K562 (cell line): ENCODE results near the gene SETD1B. TPM values are rescaled to one million over a fixed set of nuclear protein-coding genes. Genes with fewer than 3 reads are reported as not detected.
A peak's percentile ranks its signal among the peaks of the same experiment; 100 is the strongest.

ENCODE experiments used
- ADNP ChIP-seq: fragments of 200-800 bp; sonication (Bioruptor generic); IDR thresholded peaks from 2 replicates; pipeline ENCODE4 v1.6.1; 2016; ENCODE audit warnings: missing genetic modification characterization, missing compliant biosample characterization
- CTCFL ChIP-seq: IDR thresholded peaks from 2 replicates; pipeline ENCODE4 v1.6.1; 2011; ENCODE audit warnings: borderline replicate concordance, low read depth, mild to moderate bottlenecking, moderate library complexity, low read length; ENCODE audit not compliant: insufficient read depth, poor library complexity, severe bottlenecking
- ELF1 ChIP-seq: fragments of 200-800 bp; sonication (Bioruptor generic); IDR thresholded peaks from 2 replicates; pipeline ENCODE4 v1.6.1; 2016; ENCODE audit warnings: missing genetic modification characterization, missing compliant biosample characterization
- ESRRB ChIP-seq: fragments of 250-450 bp; sonication (Bioruptor Pico); IDR thresholded peaks from 2 replicates; pipeline ENCODE4 v1.5.0; 2020; ENCODE audit warnings: mild to moderate bottlenecking, moderate library complexity, borderline replicate concordance
- HDGF ChIP-seq: fragments of 450-650 bp; IDR thresholded peaks from 2 replicates; pipeline ENCODE4 v1.6.1; 2016
- KDM1A ChIP-seq, 2 experiments: fragments of 450-650 bp; IDR thresholded peaks; 2 replicates each; pipeline ENCODE4 v1.6.1; 2016; ENCODE audit warnings: mild to moderate bottlenecking in 2 of 2
- L3MBTL2 ChIP-seq: fragments of 450-650 bp; IDR thresholded peaks from 2 replicates; pipeline ENCODE4 v1.6.1; 2016; ENCODE audit warnings: mild to moderate bottlenecking, moderate library complexity
- LARP7 ChIP-seq: fragments of 450-650 bp; IDR thresholded peaks from 2 replicates; pipeline ENCODE4 v1.6.1; 2016
- MGA ChIP-seq: fragments of 450-650 bp; IDR thresholded peaks from 2 replicates; pipeline ENCODE4 v1.6.1; 2016; ENCODE audit warnings: mild to moderate bottlenecking, moderate library complexity
- SMARCB1 ChIP-seq: IDR thresholded peaks from 2 replicates; pipeline ENCODE4 v1.6.1; 2011; ENCODE audit warnings: improper control_type of control experiment, low read depth; ENCODE audit not compliant: insufficient read length
- SMC3 ChIP-seq: conservative IDR thresholded peaks from 2 replicates; pipeline ENCODE4 v1.6.1; 2011; ENCODE audit warnings: low read depth, low read length, improper control_type of control experiment; ENCODE audit not compliant: insufficient read depth
- SUPT5H ChIP-seq: fragments of 450-650 bp; IDR thresholded peaks from 2 replicates; pipeline ENCODE4 v1.6.1; 2016
- ZBTB9 ChIP-seq: fragments of 450-650 bp; formaldehyde crosslinking; IDR thresholded peaks from 2 replicates; pipeline ENCODE4 v1.4.0; 2020; ENCODE audit warnings: mild to moderate bottlenecking, moderate library complexity
- polyA plus RNA-seq, 8 experiments: library from polyadenylated mRNA; depleted of rRNA in 4 of 8; stranded (reverse) in 5 of 8; unstranded in 3 of 8; fragments of >200 nt; fragmentation: Nextera tagmentation in 2 of 8; fragmentation: Illumina TruSeq in 1 of 8; extraction: Ambion mirVana in 2 of 8; extraction: Trizol in 1 of 8; gene quantifications; 2 replicates each; pipeline versions ENCODE4 v1.2.1 to v1.2.3, GENCODE V29; 2011 to 2014; ENCODE audit warnings: inconsistent platforms in 1 of 8, missing spikeins in 1 of 8
- total RNA-seq, 7 experiments: library from RNA; depleted of rRNA in 6 of 7; stranded (reverse); fragments of >200 nt in 6 of 7; fragmentation: Illumina TruSeq in 2 of 7; extraction: Trizol in 2 of 7; gene quantifications; 2 replicates each; pipeline versions ENCODE4 v1.2.1 to v1.2.3, GENCODE V29; 2011 to 2021; ENCODE audit warnings: low replicate concordance in 1 of 7

SETD1B gene
- total and polyA plus RNA-seq, 9 of the 15 experiments (the other 6 are each of a cell fraction or from before 2014, with no cell fraction given): 0.48 to 26.6 (median 2.3) TPM

- no peak for TF ChIP-seq MGA
- TF ChIP-seq SMARCB1: no peak
- no peak for TF ChIP-seq L3MBTL2
- peak; percentile 96 for TF ChIP-seq SMC3
- no peak for TF ChIP-seq HDGF
- no peak for TF ChIP-seq ADNP
- TF ChIP-seq ELF1 (tag): no peak
- TF ChIP-seq CTCFL: peak; percentile 90
- no peak for TF ChIP-seq LARP7
- TF ChIP-seq ZBTB9: no peak
- no peak for TF ChIP-seq SUPT5H
- peak; percentile 42; the same call in 1 of the 2 replicates for TF ChIP-seq ESRRB (CRISPR knock-in tag)
- no peak for TF ChIP-seq KDM1A (IDR thresholded peaks at IDR 0.05)
These were observed 8.5 kb upstream of the SETD1B start (continued) for GRCh38 chr12:121795034-121795968.
